Bone marrow (tissue), 2 donors: Measurements from ENCODE around the gene NPIPA1.
"Not testable (repeated sequence)": the region's sequence is repeated elsewhere in the genome, so short reads cannot be mapped to it uniquely, and the experiment has no call there.

Experiments
- DNase-seq, 2 donors: peaks; one replicate each; lab custom pipeline; 2025; lab: John Stamatoyannopoulos, UW

Gene NPIPA1

DNA sequence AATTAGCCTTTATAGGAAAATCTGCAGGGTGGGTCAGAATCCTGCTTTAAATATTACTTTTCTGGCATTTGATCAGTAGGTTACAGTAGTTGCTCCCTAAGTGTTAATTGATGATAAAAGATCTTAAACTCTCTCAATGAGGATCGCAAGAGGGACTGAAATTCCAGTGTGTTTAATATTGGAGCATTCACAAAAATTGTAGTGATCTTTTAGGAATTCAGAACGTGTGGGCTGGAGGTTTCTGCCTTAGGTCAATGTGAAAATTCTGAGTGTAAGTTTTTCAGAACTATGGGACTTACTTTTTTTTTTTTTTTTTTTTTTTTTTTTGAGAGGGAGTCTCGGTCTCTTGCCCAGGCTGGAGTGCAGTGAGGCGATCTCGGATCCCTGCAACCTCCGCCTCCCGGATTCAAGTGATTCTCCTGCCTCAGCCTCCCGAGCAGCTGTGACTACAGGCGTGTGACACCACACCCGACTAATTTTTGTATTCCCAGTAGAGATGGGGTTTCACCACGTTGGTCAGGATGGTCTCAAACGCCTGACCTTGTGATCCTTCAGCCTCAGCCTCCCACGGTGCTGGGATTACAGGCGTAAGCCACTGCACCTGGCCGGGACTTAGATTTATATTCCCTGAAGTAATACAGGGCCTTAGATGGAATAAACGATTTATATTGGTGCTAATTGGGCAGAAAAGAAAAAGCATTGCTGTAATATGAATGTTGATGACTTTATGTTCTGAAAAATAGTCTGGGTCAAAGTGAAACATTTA is 39.9 kb downstream of the NPIPA1 start:
- DNase-seq, result not testable (repeated sequence)

- DNase-seq, result not testable (repeated sequence)
Observed at GRCh38 chr16:14978281-14978680, 41.0 kb downstream of the NPIPA1 start.

DNA sequence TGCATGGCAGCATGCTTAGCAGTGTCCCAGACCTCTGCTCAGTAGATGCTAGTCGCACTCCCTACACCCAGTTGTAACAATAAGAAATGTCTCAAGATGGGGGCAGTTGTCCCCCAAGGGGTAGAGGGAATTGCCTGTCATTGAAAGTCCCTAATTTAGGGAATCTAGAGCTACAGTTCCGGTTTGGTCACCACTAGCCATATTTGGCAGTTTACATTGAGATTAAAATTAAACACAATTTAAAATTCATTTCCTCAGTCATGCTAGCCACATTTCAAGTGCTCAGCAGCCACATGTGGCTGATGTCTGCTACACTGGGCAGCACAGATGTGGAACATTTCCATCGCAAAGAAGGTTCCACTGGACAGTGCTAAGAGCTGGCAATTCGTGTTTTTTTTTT is 41.7 kb downstream of the NPIPA1 start:
- DNase-seq, result not testable (repeated sequence)

DNA sequence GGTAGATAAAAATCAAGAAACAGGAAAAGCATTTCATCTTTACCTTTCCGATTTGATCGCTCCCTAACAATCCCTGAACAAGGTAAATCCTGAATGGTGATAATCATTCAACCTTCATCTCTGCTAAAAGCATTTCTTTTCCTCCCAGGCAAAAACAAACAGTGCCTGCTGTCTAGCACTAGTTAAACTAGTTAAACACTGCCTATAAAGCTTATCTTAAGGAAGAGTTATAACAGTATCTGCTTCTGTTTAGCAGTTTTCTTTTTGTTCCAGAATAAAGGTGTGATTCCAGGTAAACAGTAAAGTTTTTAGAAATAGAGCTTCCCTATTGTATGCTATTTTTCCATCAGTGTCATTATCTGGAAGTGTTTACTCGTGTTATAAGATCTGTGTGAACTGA is 44.0 kb downstream of the NPIPA1 start:
- DNase-seq, result not testable (repeated sequence)

- not testable (repeated sequence) for DNase-seq
Observed at GRCh38 chr16:14982521-14982920, 45.3 kb downstream of the NPIPA1 start.

GRCh38 chr16:14988092-14988491 is 50.8 kb downstream of the NPIPA1 start:
- DNase-seq, result not testable (repeated sequence)

- not testable (repeated sequence) for DNase-seq
Observed at GRCh38 chr16:14988661-14989191, 51.5 kb downstream of the NPIPA1 start.

- not testable (repeated sequence) for DNase-seq
Observed at GRCh38 chr16:14989291-14990281, 52.3 kb downstream of the NPIPA1 start.

GRCh38 chr16:14993277-14994151 is 56.3 kb downstream of the NPIPA1 start:
- not testable (repeated sequence) for DNase-seq

DNA sequence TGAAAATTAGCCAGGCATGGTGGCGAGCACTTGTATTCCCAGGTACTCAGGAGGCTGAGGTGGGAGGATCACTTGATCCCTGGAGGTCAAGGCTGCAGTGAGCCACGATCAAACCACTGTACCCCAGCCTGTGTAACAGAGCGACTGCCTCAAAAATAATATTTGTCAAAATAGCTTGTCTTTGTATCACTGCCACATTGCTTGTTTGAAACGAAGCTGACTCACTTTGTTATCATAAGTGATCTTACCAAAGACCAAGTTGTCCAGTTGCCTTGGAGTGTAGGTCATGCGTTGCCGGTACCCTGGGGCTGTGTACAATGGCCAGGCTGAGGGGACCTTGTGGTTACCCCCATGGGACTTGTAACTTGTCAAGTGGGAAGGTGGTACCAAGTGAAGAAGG is 59.5 kb downstream of the NPIPA1 start:
- DNase-seq, result not testable (repeated sequence)

DNA sequence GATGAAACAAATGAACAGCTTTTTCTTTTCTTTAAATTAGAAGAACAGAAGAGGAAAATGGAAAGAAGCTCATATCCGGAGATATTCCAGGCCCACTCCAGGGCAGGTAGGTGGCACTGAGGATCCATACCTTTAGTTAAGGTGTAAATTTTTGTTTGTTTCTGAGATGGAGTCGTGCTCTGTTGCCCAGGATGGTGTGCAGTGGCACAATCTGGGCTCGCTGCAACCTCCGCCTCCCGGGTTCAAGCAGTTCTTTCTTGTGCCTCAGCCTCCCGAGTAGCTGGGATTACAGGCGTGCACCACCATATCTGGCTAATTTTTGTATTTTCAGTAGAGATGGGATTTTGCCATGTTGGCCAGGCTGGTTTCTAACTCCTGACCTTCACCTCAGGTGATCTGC is 61.1 kb downstream of the NPIPA1 start:
- not testable (repeated sequence) for DNase-seq

- not testable (repeated sequence) for DNase-seq
Observed at GRCh38 chr16:14999845-15000244, 62.6 kb downstream of the NPIPA1 start.
